Loucy (cell line): ENCODE measurements around the gene GNA12.

Source experiments
- EZH2phosphoT487 ChIP-seq: fragments of 200-600 bp; IDR thresholded peaks from 2 replicates; pipeline ENCODE4 v1.6.1; 2018; ENCODE audit warnings: antibody characterized with exemption, mild to moderate bottlenecking, moderate library complexity, borderline replicate concordance
- TF ChIP-seq, protein P1 (sequence below): fragments of 200-600 bp; sonication (generic); conservative IDR thresholded peaks from 2 replicates; pipeline ENCODE4 v1.5.1; 2014; ENCODE audit warnings: mild to moderate bottlenecking, antibody characterized with exemption, low read length

DNA sequence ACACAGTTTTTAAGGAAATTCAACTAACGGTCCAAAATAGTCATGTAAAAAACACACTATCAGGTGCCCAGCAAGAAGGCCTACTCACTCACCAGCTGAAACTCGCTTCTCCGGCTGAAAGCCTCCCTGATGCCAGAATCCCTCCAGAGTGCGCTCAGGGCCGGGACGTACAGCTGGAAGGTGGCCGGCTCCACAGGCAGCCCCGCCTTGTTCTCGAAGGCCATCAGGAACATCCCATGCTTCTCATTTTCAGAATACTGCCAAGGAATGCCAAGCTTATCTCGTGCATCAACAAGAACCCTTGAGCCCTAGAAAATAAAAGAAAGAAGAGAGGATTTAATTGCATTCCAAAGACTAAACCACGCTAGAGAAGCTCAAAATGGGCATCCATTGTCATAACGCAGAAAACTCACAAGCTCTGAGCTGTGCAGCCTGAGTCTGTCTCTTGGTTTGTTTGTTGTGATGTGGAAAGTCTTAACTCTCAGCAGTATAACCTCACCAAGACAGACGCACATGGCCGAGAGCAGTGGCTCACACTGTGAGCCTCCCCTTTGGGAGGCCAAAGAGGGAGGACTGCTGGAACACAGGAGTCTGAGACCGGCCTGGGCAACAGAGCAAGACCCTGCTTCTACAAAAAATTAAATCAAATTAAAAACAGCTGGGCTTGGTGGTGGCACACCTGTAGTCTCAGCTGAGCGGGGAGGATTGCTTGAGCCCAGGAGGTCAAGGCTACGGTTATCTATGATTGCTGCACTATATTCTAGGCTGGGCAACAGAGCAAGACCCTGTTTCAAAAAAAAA is 49.1 kb downstream of the GNA12 start:
- TF ChIP-seq, protein P1, sequence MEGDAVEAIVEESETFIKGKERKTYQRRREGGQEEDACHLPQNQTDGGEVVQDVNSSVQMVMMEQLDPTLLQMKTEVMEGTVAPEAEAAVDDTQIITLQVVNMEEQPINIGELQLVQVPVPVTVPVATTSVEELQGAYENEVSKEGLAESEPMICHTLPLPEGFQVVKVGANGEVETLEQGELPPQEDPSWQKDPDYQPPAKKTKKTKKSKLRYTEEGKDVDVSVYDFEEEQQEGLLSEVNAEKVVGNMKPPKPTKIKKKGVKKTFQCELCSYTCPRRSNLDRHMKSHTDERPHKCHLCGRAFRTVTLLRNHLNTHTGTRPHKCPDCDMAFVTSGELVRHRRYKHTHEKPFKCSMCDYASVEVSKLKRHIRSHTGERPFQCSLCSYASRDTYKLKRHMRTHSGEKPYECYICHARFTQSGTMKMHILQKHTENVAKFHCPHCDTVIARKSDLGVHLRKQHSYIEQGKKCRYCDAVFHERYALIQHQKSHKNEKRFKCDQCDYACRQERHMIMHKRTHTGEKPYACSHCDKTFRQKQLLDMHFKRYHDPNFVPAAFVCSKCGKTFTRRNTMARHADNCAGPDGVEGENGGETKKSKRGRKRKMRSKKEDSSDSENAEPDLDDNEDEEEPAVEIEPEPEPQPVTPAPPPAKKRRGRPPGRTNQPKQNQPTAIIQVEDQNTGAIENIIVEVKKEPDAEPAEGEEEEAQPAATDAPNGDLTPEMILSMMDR: no peak
- no peak for TF ChIP-seq EZH2phosphoT487
